ENCODE results near the gene ACAN. TPM values are rescaled to one million over a fixed set of nuclear protein-coding genes. Genes with fewer than 3 reads are reported as not detected.
A peak's percentile ranks its signal among the peaks of the same experiment; 100 is the strongest.
"Not testable (repeated sequence)": the region's sequence is repeated elsewhere in the genome, so short reads cannot be mapped to it uniquely, and the experiment has no call there.

Gene ACAN
- total RNA-seq, 1 experiment from 2014 or later: 1.4 TPM

DNA sequence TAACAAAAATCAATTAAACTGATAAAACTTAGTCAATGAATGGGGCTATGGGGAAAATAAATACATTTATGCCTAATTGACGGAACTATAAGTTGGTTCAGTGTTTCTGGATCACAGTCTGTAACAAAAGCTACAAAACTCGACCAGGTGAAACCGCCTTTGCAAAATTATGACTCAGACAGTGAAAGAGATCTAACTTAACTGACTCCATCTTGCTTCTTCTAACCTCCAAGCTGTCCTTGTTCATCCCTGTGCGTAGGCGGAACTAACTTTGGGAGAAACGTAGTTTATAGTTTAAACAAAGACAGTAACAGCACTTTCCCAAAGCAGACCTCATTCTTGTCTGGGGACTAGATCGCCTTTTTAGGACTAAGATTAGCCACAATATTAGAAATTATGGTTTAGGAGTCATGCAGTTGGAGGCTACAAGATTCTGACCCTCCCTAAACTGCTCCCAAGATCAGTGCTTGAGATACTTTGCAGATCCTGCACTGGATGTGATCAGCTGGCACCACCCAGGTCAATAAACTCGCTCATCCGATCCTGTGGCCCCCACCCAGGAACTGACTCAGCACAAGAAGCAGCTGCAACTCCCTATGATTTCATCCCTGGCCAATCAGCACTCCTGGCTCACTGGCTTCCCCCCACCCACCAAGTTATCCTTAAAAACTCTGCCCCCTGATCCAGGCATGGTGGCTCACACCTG lies 117.1 kb downstream of the ACAN start:
- Mint-ChIP-seq H3K9me3 (peaks cover 13% of the 10 kb centered on the region), H3K36me3 (peaks cover 2% of the 10 kb centered on the region), H3K27ac (no peak overlapping the region), H3K4me1 (peaks cover 11% of the 10 kb centered on the region), H3K4me3 (no peak overlapping the region), H3K27me3 (ENCODE audit: low read depth) (no peaks in the 10 kb centered on the region)
- CTCF ChIA-PET: interaction anchor here (0.7 to 1.2 kb wide), 2 partner anchors 15 to 84 kb away, joined by 4 to 5 read pairs; no protein-coding TSS in a partner anchor
- no peak for TF ChIP-seq ZNF416 (CRISPR knock-in tag; IDR thresholded peaks at IDR 0.05)
- TF ChIP-seq, protein P1, sequence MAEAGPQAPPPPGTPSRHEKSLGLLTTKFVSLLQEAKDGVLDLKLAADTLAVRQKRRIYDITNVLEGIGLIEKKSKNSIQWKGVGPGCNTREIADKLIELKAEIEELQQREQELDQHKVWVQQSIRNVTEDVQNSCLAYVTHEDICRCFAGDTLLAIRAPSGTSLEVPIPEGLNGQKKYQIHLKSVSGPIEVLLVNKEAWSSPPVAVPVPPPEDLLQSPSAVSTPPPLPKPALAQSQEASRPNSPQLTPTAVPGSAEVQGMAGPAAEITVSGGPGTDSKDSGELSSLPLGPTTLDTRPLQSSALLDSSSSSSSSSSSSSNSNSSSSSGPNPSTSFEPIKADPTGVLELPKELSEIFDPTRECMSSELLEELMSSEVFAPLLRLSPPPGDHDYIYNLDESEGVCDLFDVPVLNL (CRISPR knock-in tag; IDR thresholded peaks at IDR 0.05; ENCODE audit: borderline replicate concordance, low read depth): no peak
- TF ChIP-seq GABPB1 (CRISPR knock-in tag; IDR thresholded peaks at IDR 0.05): no peak
- 0 out of 2 replicates have a peak, but pooled peaks have one; percentile 18 for TF ChIP-seq NFE2L1 (CRISPR knock-in tag; IDR thresholded peaks at IDR 0.05)
- no peak for TF ChIP-seq ATF1 (CRISPR knock-in tag; IDR thresholded peaks at IDR 0.05)
- TF ChIP-seq CBFB (CRISPR knock-in tag; IDR thresholded peaks at IDR 0.05; ENCODE audit: low read depth): no peak
- TF ChIP-seq SMAD4 (CRISPR knock-in tag; IDR thresholded peaks at IDR 0.05): no peak
- no peak for TF ChIP-seq JAZF1 (CRISPR knock-in tag; IDR thresholded peaks at IDR 0.05)
- no peak for DNase-seq (ENCODE audit: low spot score)
- no peak for ATAC-seq
- POLR2A ChIA-PET: interaction anchor here (0.6 to 1.2 kb wide), 4 partner anchors 15 to 952 kb away, joined by 3 to 7 read pairs (median 4); no protein-coding TSS in a partner anchor

DNA sequence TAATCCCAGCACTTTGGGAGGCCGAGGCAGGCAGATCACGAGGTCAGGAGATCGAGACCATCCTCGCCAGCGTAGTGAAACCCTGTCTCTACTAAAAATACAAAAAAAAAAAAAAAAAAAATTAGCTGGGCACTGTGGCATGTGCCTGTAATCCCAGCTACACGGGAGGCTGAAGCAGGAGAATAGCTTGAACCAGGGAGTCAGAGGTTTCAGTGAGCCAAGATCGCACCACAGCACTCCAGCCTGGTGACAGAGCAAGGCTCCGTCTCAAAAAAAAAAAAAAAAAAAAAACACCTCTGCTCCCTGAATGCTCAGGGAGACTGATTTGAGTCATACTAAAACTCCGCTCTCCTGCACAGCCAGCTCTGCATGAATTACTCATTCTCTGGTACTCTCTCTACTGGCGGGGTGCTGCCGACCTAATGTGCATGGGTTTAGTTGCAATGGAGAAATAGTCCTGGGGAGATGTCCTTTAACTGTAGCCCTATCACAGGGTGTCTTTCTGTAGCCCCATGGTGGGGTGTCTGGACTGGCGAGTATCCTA lies 117.7 kb downstream of the ACAN start:
- not testable (repeated sequence) for ATAC-seq, H3K4me3 Mint-ChIP-seq
- POLR2A ChIA-PET: interaction anchor here (0.6 to 1.2 kb wide), 4 partner anchors 16 to 951 kb away, joined by 3 to 7 read pairs (median 4); no protein-coding TSS in a partner anchor

More for the DNA sequence above, 117.7 kb downstream of the ACAN start:
- H3K36me3 Mint-ChIP-seq; DNase-seq (ENCODE audit: low spot score); H3K27ac Mint-ChIP-seq; H3K27me3 Mint-ChIP-seq (ENCODE audit: low read depth): not testable (repeated sequence)
- Mint-ChIP-seq H3K9me3 (peaks cover 19% of the 10 kb centered on the region), H3K4me1 (peaks cover 11% of the 10 kb centered on the region)
- CTCF ChIA-PET: interaction anchor here (0.7 to 1.2 kb wide), 2 partner anchors 16 to 83 kb away, joined by 4 to 5 read pairs; no protein-coding TSS in a partner anchor

Other genes with a start within 250 kb of the ACAN start
- 118 to 183 TPM (median 125 TPM) in 3 replicates for gene AEN, start 182.1 kb upstream of the ACAN start, total RNA-seq (2021)
- 3.8 to 5.6 TPM (median 4.5 TPM) in 3 replicates for gene ISG20, start 164.4 kb upstream of the ACAN start, total RNA-seq (2021)
- 50.6 to 65.9 TPM (median 65.2 TPM) in 3 replicates for gene HAPLN3, start 92.1 kb downstream of the ACAN start, total RNA-seq (2021)
- gene MFGE8, start 109.9 kb downstream of the ACAN start, total RNA-seq (2021): 719 to 847 TPM (median 814 TPM) in 3 replicates

Measured in WTC11 (cell line).